GM21381 (cell line): ENCODE measurements around the gene KCNH1.

Experiments used
- ATAC-seq: cut with Tn5 transposase; IDR thresholded peaks from one replicate; pipeline ENCODE4 v1.9.1; 2021; ENCODE audit warnings: mild to moderate bottlenecking, moderate library complexity; ENCODE audit not compliant: unreplicated experiment

The KCNH1 gene, protein sequence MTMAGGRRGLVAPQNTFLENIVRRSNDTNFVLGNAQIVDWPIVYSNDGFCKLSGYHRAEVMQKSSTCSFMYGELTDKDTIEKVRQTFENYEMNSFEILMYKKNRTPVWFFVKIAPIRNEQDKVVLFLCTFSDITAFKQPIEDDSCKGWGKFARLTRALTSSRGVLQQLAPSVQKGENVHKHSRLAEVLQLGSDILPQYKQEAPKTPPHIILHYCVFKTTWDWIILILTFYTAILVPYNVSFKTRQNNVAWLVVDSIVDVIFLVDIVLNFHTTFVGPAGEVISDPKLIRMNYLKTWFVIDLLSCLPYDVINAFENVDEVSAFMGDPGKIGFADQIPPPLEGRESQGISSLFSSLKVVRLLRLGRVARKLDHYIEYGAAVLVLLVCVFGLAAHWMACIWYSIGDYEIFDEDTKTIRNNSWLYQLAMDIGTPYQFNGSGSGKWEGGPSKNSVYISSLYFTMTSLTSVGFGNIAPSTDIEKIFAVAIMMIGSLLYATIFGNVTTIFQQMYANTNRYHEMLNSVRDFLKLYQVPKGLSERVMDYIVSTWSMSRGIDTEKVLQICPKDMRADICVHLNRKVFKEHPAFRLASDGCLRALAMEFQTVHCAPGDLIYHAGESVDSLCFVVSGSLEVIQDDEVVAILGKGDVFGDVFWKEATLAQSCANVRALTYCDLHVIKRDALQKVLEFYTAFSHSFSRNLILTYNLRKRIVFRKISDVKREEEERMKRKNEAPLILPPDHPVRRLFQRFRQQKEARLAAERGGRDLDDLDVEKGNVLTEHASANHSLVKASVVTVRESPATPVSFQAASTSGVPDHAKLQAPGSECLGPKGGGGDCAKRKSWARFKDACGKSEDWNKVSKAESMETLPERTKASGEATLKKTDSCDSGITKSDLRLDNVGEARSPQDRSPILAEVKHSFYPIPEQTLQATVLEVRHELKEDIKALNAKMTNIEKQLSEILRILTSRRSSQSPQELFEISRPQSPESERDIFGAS

DNA sequence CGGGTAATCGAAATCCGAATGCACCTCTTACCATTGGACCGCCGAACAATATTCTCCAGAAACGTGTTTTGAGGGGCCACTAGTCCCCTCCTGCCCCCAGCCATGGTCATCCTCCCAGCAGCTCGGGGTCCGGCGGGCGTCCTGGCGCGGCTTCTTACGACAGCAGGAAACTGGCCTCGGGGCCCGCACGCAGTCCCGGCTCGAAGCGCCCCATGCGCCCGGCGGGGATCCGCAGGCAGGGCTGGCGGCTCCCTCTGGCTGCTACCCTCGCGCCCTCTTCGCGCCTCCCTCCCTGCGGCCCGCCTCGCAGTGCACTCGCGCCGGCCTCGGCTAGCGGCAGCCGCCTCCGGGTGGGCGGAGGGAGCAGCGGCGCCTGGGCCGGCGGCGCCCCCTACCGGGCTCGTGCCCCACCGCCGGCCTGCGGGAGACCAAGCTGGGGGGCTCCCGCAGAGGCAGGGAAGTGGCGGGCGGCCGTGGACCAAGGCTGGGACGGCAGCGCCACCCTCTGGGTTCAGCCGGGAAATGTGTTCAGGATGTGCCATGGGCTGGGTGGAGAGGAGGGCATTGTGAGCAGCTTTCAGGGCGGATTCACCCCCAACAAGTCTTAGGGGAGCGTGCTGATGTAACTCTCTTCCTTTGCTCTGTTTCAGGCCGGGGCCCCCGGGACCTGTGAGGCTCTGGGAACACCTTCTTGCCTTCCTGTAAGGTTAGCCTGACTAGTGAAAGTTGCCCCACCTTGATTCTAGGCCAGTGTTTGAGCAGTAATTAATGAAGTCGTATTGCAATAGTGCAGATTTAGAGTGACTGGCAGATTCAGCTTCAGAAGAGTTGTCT is at the start of gene KCNH1:
KCNH1 (minus strand) TSS at position 313 of the 834 bp plus-strand sequence; CDS start at position 110, 203 bp downstream.
- peak; percentile 95 for ATAC-seq

DNA sequence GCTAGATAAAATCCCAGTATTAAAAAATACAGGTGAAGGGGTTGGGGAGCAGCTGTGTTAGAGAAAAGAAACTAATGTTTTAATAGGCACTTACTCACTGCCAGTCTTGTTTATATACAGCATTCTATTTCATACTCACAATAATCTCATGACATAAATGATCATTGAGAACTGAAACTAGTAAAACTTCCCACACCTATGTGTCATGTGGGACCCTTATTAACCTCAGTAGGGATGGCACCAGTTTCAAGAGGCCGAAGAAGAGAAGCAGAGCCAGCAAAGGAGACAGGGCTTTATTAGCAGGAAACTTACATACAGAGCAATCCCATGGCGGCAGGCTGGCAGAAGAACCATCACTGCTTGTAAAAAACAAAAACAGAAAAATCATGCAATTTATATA is 48.8 kb upstream of the KCNH1 start:
- no peak for ATAC-seq

DNA sequence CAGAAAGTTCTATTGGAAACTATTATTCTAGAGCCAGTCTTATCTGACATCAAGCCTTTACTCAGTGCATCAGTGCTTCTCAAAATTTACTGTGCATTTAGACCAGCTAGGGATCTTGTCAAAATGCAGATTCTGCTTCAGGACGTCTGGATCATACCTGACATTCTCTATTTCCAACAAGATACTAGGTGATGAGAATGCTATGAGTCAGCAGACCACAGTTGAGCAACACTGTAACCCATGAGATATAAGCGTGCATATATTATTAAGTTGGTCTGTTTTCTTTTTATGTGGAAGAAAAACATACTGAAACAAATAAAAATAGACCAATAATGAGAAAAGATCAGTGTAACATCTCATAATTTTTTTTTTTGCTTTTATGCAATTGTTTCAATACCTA is 40.4 kb upstream of the KCNH1 start:
- ATAC-seq = no peak

DNA sequence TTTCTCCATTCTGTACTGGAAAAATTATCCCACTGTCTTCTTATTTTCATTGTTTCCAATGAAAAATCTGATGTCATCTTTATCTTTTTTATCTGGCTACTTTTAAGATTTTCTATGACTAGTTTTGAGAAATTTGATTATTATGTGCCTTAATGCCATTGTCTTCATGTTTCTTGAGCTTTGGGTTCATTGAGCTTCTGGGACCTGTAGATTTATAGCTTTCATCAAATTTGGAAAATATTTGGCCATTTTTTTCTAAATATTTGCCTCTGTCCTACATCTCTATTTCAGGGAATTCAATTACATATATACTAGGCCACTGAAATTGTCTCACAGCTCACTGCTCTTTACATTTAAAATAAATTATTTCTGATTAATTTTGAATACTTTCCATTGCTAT is 38.7 kb upstream of the KCNH1 start:
- no peak for ATAC-seq

DNA sequence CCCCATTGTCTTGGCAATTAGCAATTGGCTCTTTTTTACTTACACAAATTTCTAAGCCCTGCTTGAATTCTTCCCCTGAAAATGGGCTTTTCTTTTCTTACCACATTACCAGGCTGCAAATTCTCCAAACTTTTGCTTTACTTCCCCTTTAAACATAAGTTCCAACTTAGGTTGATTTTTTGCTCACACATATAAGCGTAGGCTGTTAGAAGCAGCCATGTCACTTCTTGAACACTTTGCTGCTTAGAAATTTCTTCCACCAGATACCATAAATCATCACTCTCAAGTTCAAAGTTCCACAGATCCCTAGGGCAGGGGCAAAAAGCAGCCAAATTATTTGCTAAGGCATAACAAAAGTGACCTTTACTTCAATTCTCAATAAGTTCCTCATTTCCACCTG is 35.4 kb upstream of the KCNH1 start:
- ATAC-seq = no peak

DNA sequence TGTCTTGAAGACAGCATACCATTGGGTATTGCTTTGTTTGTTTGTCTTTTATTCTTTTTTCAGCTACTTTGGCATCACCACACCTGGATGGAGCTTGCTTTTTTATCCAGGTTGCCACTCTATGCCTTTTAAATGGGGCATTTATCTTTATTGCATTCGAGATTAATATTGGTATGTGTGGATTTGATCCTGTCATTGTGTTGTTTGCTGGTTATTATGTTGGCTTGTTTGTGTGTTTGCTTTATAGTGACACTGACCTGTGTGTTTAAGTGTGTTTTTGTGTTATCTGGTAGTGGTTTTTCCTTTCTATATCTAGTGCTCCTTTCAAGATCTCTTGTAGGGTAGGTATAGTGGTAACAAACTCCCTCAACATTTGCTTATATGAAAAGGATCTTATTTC is 24.9 kb upstream of the KCNH1 start:
- no peak for ATAC-seq

DNA sequence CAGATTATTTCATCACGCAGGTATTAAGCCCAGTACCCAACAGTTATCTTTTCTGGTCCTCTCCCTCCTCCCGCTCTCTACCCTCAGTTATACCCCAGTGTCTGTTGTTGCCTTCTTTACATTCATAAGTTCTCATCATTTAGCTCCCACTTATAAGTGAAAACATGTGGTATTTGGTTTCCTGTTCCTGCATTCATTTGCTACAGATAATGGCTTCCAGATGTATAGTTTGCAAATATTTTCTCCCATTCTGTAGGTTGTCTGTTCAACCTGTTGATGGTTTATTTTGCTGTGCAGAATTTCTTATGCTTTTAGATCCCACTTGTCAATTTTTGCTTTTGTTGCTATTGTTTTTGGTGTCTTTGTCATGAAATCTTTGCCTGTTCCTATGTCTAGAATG is 21.1 kb upstream of the KCNH1 start:
- ATAC-seq = no peak

DNA sequence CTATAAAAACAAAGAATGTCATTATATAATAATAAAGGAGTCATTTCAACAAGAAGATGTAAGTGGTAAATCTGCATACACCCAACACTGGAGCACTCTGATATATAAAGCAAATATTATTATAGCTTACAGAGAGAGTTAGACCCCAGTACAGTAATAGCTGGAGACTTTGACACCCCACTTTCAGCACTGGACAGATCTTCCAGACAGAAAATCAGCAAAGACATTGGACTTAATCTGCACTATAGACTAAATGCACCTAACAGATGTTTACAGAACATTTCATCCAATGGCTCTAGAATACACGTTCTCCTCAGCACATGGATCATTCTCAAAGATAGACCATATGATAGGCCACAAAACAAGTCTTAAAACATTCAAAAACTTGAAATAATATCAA is 20.0 kb upstream of the KCNH1 start:
- ATAC-seq = no peak

DNA sequence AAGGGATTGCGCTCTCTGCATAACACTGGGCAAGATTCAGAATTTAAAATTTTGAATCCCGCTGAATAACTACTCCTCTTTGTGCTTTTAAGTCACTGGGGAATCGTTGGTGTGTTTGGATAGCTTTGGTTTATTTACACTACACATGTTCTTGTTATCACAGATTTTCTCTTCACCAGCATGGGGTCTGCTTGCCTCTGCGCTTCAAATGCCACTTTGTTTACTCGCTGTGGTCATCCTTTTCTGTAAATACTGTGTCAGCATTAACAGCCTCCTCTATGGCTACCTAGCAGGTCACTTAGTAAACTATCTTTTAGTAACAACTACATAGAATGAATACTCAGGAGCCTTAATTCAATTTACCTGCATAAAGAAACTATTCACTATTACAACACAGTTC is 14.4 kb upstream of the KCNH1 start:
- ATAC-seq = no peak

DNA sequence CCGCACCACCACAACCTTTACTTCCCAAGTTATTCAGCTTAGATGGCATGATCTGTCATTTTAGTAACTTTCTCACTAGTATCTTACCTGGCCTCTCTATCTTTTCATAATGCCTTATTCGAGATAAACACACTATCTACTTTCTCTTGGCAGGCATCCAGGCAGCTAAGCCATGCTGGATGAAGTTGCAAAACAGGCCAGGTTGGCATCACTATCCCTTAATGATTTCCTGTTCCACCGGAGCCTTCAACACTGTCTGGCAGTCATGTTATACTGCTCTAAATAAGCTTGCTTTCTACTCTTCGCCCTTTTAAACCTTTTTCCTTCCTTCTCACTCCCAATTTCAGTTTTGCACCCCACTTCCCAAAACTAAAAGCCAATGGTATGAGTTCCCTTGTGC is 12.0 kb upstream of the KCNH1 start:
- ATAC-seq = no peak

DNA sequence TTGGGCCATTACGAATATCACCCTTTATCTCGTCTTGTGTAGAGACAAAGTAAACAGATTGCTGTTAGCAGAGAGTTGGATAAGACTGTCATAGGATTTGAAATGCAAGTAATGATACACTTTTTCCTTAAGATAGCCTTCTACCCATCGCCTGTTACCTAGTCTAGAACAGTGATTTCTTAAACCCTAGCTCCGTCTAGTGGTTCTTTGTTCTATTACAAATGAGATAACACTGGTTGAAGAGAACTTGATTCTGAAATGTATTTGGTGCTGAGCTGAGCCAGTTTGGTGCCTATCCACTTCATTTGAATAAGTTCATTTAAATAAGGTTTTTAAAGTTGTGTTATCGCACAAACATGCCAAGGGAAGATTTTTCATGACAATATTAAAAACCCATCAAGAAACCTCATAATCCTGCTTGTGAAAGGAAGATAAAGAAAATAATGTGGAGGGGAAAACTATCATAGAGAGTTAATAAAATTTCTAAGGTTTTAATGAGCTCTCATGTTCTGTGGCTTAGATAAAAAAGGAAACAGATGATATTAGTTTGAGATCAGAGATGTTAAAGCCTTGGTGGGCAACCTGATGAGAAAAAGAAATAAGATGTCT is 1.5 kb upstream of the KCNH1 start:
- no peak for ATAC-seq

DNA sequence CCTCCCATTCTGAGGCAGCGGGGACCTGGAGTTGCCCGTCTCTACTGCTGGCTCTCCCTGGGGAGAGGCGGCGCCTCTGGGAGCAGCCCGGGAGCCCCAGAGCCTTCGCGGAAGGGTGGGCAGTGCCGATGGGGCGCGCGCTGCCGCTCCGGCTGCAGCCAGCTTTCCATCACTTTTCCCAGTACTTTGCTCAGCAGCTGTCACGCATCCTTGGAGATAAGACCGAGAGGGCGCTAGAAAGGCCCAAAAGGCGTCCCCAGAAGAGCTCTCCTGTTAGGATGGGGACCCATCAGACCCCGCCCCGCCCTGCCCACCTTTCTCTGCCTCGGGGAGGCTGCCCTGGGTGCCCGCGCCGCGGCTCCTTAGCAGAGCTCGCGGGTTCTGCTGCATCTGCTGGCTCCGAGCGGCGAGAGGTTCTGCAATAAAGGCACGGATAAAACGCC is 534 bp downstream of the KCNH1 start:
- no peak for ATAC-seq

DNA sequence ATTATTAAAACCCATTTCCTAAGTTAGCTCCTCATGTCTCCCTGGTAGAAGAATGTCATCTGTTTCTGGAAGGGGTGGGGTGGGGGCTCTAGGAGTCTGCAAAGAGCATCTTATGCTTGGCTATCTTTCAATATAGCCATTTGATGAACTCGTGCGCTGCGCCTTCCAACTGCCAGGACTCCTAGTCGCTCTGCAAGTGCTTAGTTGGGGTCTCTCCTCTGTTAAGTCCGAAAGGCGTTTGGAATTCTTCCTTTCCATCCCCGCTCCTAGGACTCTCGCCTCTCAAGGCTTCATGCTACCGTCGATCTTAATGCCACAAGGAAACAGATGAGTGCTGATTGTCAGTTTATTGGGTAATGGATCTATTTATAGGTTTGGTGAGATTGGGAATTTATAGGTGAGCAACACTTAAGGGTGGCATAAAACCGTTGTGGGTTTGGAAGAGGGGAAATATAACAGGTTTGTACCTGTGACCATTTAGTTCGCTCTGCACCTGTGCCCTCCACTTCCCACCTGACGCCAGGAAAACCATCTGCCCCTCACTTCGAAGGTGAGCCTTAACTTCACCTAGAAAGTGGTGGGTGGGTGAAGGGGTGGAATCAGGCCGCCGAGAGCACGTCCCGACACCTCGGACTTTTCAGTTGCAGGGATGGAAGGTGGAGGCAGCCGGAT is 1.1 kb downstream of the KCNH1 start:
- no peak for ATAC-seq

DNA sequence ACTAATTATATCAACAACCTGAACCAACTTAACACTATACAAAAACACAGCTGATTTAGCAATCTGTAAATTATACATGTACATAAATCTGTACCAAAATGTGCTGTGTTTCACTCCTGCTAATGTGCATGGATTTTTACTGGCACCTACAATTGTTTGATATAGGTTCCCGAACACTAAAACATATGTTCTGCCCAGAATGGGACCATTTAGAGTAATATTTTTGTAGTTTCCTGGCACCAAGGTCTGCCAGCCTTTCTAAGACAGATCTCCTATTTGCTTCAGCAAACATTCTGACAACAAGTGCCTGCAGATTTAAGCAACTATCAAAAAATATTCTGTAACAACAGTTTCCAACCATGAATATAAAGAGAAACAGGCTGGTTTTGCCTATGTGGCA is 4.2 kb downstream of the KCNH1 start:
- ATAC-seq = no peak

DNA sequence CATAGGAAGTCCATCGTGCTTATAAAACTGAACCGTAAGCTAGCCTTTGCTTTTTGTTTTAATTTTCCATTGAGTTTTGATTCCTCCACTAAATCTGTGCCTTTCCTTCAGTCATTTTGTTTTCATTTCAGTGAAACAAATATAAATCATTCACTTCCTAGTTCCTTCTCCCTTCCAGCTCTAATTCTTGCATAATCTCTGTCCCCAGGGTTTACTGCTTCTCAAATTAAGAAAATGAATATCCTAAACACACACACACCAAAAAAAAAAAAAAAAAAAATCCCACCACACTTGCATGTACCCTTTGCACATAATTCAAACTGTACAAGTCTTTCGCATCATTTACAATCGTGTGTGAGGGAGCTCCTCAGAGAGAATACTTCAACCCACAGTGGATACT is 6.8 kb downstream of the KCNH1 start:
- ATAC-seq = no peak

DNA sequence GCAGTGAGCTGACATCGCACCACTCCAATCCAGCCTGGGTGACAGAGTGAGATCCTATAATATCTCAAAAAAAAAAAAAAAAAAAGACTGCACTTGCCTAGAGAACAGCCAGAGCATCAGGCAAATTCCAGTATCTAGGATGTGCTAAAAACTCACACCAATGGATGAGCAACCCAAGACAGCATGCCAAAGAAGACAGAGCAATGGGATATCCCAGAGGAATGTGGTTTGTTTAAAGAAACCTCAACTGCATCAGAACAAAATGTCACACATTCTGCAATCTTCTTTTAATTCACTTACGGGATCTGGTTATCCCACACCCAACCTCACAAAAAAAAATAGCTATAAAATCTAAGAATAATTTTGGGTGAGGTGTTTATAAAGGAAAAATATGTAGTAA is 7.3 kb downstream of the KCNH1 start:
- ATAC-seq = no peak

DNA sequence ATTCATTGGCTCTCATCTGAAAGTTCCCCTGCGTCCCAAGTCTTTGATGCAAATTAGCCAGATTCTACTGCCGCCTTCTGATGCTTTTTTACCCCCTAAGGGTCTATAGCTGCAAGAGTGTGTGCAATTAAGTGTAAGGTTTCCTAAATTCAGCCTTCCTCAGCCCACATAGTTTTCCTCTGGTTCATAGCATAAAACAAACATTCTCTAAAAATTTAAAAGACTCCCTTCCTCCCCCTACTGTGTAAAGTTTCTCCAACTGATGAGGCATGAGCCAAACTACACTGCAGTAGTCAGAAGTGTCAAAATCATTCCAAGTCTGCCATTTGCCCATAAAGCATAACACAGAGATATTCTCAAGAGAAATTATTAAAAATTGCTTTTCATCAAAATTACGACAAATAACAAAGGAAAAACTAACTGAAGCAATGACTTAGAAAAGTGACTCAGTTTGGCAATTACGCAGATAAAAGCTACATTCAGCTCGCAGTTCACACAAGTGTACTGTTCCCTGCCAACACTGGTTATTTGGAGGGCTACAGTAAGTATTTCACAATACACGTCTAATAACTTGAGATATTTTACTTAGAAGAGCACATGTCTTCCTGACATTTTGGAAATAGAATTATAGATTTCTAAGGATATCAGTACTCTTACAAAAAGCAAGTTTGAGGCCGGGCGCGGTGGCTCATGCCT is 15.4 kb downstream of the KCNH1 start:
- no peak for ATAC-seq

DNA sequence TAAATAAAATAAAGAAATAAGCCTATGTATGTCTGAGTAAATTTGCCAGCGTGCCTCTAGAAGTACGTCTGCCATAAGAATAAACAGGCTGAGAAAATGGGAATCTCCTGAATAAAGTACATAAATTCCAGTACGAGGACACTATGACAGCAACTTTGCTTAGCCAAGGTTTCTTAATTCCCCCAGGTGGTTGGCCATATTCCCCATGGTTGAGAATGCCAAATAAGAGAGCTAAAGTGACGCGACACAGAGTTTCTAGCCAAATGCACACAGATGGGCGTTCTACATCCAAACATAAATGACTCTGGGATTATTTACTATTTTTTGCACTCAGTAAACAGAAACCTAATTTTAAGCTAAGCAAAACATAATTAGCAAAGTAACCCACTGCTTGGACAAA is 19.5 kb downstream of the KCNH1 start:
- ATAC-seq = no peak

DNA sequence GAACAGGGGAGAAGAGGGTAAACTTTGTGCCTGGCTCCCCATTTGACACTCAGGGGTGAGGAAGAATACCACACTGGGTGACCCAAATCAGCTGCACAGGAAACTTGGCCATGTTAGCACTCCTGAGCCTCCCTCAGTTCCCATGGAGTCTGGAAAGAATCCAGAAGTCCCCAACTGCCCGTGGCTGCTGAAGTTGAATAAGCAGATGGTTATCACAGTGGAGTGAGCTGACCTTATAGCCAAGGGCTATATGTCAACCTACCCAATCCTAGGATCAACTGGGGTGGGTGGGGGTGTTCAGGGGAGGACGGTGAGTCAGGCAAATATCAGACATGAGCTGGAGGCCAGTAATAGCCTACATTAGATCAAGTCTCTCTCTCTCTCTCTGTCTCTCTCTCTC is 20.4 kb downstream of the KCNH1 start:
- ATAC-seq = no peak
